Transverse colon (tissue), 4 donors: ENCODE data around the gene LSM14B. TPM values are rescaled to one million over a fixed set of nuclear protein-coding genes. Genes with fewer than 3 reads are reported as not detected.

ENCODE experiments used
- DNase-seq: peaks from one replicate; pipeline ENCODE4 v3.0.0-alpha.2; 2019
- H3K27ac ChIP-seq, 4 donors: fragments of 200-600 bp; sonication (generic); 2 replicates each; pipeline ENCODE4 v1.5.1; 2016 to 2018; ENCODE audit warnings: inconsistent platforms in 4 of 4
- H3K27me3 ChIP-seq: fragments of 200-600 bp; sonication (generic); 2 replicates; pipeline ENCODE4 v1.5.1; 2017; ENCODE audit warnings: inconsistent platforms
- H3K36me3 ChIP-seq, 4 donors: fragments of 200-600 bp; sonication (generic); 2 replicates each; pipeline ENCODE4 v1.5.1; 2017 to 2019; ENCODE audit warnings: inconsistent platforms in 4 of 4
- H3K4me1 ChIP-seq, 4 donors: fragments of 200-600 bp; sonication (generic); 2 replicates each; pipeline ENCODE4 v1.5.1; 2017 to 2020; ENCODE audit warnings: inconsistent platforms in 4 of 4
- H3K4me3 ChIP-seq, 4 donors: fragments of 200-600 bp; sonication (generic); 1 replicate in 1 of 4; 2 replicates in 3 of 4; pipeline versions ENCODE4 v1.5.1 to v1.6.1; 2017 to 2019; ENCODE audit warnings: inconsistent platforms in 4 of 4
- H3K9me3 ChIP-seq, 2 donors: fragments of 200-600 bp; sonication (generic); 2 replicates each; pipeline ENCODE4 v1.5.1; 2017 to 2019; ENCODE audit warnings: inconsistent platforms in 2 of 2
- EP300 ChIP-seq: sonication (generic); formaldehyde crosslinking; IDR thresholded peaks from one replicate; pipeline ENCODE4 v1.6.1; 2017; ENCODE audit warnings: antibody characterized with exemption, low read depth
- POLR2A ChIP-seq: fragments of 450-650 bp; IDR thresholded peaks from one replicate; pipeline ENCODE4 v1.6.1; 2016; ENCODE audit warnings: antibody characterized with exemption, mild to moderate bottlenecking, moderate library complexity
- POLR2AphosphoS5 ChIP-seq, 3 donors: sonication (generic); formaldehyde crosslinking; IDR thresholded peaks; one replicate each; pipeline ENCODE4 v1.6.1; 2016; ENCODE audit warnings: antibody characterized with exemption in 3 of 3
- WGBS, 2 donors: methylation state at CpG; one replicate each; pipeline ENCODE4 v1.1.5; 2018; ENCODE audit warnings: low coverage in 1 of 2; 5-methylcytosine and 5-hydroxymethylcytosine counted together
- in situ Hi-C, 4 donors: fragments of 200-750 bp; cut with MboI; loops; one replicate each; pipeline versions ENCODE4 v1.15.0 to v1.15.1; 2017; ENCODE audit warnings: low sequenced_read_pairs in 3 of 4, low pct_ligation_motif_present in 1 of 4, low pct_unique_long_range_greater_than_20kb in 1 of 4
- intact Hi-C: fragments of 100-400 bp; cut with DNase I; formaldehyde crosslinking; loops from one replicate; pipeline ENCODE4 v1.15.1; 2023; ENCODE audit warnings: low total_unique reads
- total RNA-seq, 4 donors: library from RNA; depleted of rRNA; stranded (reverse); fragments of >200 nt; gene quantifications; one replicate each; pipeline ENCODE4 v1.1.0, GENCODE V29; 2016
- TF ChIP-seq, protein P1 (sequence below), 5 experiments: fragments of 200-600 bp in 3 of 5; fragments of 450-650 bp in 2 of 5; sonication (generic) in 3 of 5; IDR thresholded peaks; 1 replicate in 2 of 5; 2 replicates in 3 of 5; pipeline ENCODE4 v1.5.1; 2016 to 2017; ENCODE audit warnings: antibody characterized with exemption in 5 of 5, inconsistent platforms in 3 of 5, mild to moderate bottlenecking in 2 of 5, moderate library complexity in 1 of 5

Gene LSM14B
- total RNA-seq, 4 donors from 2014 or later, result 22.1 to 45.3 (median 35.6) TPM

- in situ Hi-C loops, result no loop called here
- no peak overlapping the region for H3K27ac ChIP-seq
- peaks cover 8% of the 10 kb centered on the region for H3K27me3 ChIP-seq
- no peak overlapping the region for H3K4me3 ChIP-seq
- H3K9me3 ChIP-seq, result peaks cover 0 to 5% of the 10 kb centered on the region in 2 donors
- 84% methylated on average over 14 of the region's 16 CpGs; no CpG with 5 or more reads in 1 of the 2 donors for WGBS, 2 donors
- DNase-seq, result no peak
- no peaks in the 10 kb centered on the region for H3K4me1 ChIP-seq
- no peak for TF ChIP-seq EP300
- TF ChIP-seq POLR2A, result no peak
- TF ChIP-seq, protein P1, sequence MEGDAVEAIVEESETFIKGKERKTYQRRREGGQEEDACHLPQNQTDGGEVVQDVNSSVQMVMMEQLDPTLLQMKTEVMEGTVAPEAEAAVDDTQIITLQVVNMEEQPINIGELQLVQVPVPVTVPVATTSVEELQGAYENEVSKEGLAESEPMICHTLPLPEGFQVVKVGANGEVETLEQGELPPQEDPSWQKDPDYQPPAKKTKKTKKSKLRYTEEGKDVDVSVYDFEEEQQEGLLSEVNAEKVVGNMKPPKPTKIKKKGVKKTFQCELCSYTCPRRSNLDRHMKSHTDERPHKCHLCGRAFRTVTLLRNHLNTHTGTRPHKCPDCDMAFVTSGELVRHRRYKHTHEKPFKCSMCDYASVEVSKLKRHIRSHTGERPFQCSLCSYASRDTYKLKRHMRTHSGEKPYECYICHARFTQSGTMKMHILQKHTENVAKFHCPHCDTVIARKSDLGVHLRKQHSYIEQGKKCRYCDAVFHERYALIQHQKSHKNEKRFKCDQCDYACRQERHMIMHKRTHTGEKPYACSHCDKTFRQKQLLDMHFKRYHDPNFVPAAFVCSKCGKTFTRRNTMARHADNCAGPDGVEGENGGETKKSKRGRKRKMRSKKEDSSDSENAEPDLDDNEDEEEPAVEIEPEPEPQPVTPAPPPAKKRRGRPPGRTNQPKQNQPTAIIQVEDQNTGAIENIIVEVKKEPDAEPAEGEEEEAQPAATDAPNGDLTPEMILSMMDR (IDR thresholded peaks at IDR 0.05), result no peak
- TF ChIP-seq POLR2AphosphoS5 (IDR thresholded peaks at IDR 0.05), result no peak
- intact Hi-C loops, result no loop called here
- H3K36me3 ChIP-seq, result no peaks in the 10 kb centered on the region
These were observed 24.3 kb upstream of the LSM14B start for GRCh38 chr20:62097881-62098407.

GRCh38 chr20:62101078-62101477, 21.2 kb upstream of the LSM14B start:
- no peaks in the 10 kb centered on the region for H3K36me3 ChIP-seq
- peaks cover 0 to 5% of the 10 kb centered on the region in 2 donors for H3K9me3 ChIP-seq
- no peak for DNase-seq
- H3K4me1 ChIP-seq, result peaks cover 0 to 13% (median 9%) of the 10 kb centered on the region in 4 donors
- TF ChIP-seq POLR2AphosphoS5 (IDR thresholded peaks at IDR 0.05), result no peak
- no peak for TF ChIP-seq EP300
- no peak for TF ChIP-seq POLR2A
- TF ChIP-seq, protein P1 (IDR thresholded peaks at IDR 0.05), result no peak
- no peak overlapping the region for H3K4me3 ChIP-seq
- H3K27ac ChIP-seq, result no peak overlapping the region
- intact Hi-C loops, result no loop called here
- in situ Hi-C loops, result no loop called here
- peaks cover 8% of the 10 kb centered on the region for H3K27me3 ChIP-seq
- 89 to 90% methylated on average over 3 to 4 of the region's 4 CpGs for WGBS, 2 donors

DNA sequence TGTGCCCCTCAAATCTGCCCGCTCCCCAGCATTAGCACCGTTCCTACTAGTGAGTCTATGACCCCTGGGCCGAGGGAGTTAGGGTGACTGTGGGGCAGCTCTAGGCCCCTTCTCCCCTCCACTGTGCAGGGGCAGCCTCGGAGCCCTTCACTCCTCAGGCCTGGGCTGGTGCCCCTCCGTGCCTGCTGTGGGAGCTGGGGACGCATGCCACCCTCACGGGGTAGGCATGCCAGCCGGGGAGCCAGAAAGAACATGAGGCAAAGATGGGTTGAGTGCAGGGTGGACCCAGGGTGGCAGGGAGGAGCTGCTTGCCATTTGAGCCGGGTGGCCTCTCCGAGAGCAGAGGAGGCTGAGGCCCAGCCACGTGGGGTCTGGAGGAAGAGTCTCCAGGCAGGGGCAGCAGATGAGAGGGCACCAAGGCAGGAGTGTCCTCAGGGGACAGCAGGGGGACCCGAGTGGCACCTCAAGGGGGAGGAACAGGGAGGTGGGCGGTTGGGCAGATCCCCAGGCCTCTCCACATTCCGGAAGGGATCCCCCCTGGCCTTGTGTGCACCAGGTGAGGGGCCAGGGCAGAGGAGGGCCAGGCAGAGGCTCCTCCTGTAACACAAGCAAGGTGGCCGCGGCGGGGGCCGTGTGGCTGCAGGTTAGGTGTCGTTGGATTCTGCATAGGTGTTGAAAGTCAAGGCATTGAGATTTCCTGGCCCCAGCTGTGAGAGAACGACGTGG, 18.6 kb upstream of the LSM14B start:
- in situ Hi-C loops, result no loop called here
- Histone ChIP-seq H3K36me3 (no peaks in the 10 kb centered on the region), H3K4me3 (no peak overlapping the region), H3K27me3 (peaks cover 8% of the 10 kb centered on the region), H3K9me3 (peaks cover 18 to 25% of the 10 kb centered on the region in 2 donors), H3K4me1 (peaks cover 0 to 13% (median 9%) of the 10 kb centered on the region in 4 donors), H3K27ac (no peak overlapping the region)
- WGBS, 2 donors, result 85% methylated on average over 21 of the region's 21 CpGs; no CpG with 5 or more reads in 1 of the 2 donors
- no peak for DNase-seq
- TF ChIP-seq, protein P1 (IDR thresholded peaks at IDR 0.05), result no peak
- no peak for TF ChIP-seq EP300
- no peak for TF ChIP-seq POLR2A
- TF ChIP-seq POLR2AphosphoS5 (IDR thresholded peaks at IDR 0.05), result no peak
- intact Hi-C loops, result no loop called here

- WGBS, 2 donors, result 46% methylated on average over 15 of the region's 15 CpGs; no CpG with 5 or more reads in 1 of the 2 donors
- H3K27me3 ChIP-seq, result peaks cover 8% of the 10 kb centered on the region
- H3K36me3 ChIP-seq, result no peaks in the 10 kb centered on the region
- peaks cover 22 to 31% of the 10 kb centered on the region in 2 donors for H3K9me3 ChIP-seq
- no peak for DNase-seq
- TF ChIP-seq POLR2AphosphoS5 (IDR thresholded peaks at IDR 0.05), result no peak
- peaks cover 0 to 13% (median 9%) of the 10 kb centered on the region in 4 donors for H3K4me1 ChIP-seq
- in situ Hi-C loops, result no loop called here
- no peak overlapping the region for H3K4me3 ChIP-seq
- intact Hi-C loops, result no loop called here
- peak overlapping the region in 1 of 4 donors; percentile 34 for H3K27ac ChIP-seq
These were observed 18.0 kb upstream of the LSM14B start for GRCh38 chr20:62104234-62104789.
